GM18858 (cell line): ENCODE data around the gene BCAP31.
"Not testable (repeated sequence)": the region's sequence is repeated elsewhere in the genome, so short reads cannot be mapped to it uniquely, and the experiment has no call there.

Experiments used
- ATAC-seq: cut with Tn5 transposase; IDR thresholded peaks from one replicate; pipeline ENCODE4 v1.9.1; 2021; ENCODE audit not compliant: unreplicated experiment

The BCAP31 gene

DNA sequence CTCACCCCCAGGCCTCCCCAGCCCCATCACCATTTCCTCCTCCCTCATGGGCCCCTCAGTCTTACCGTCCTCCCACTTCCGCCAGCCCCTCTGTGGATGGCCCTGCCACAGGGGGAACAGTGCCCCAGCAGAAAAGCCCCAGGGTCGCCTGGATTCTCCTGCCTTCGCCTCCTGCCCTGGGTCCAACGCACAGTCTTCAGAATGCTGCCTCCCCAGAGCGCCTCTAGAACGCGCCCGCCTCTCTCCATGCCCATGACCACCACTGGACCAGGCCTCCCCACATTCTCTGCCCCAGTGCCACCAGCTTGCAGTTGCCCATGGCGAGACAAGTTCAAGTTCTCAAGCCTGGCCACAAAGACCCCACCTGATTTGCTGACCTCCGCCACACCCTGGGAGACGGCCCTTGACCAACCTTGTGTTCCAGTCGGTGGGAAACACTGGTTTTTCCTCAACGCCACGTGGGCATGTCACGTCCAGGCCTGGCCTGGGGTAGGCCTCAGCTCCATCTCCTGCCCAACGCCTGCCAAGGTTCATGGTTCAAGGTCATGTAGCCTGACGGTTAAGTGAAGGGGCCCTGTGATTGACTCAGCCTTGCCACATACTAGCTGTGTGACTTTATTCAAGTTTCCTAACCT lies 39.2 kb upstream of the BCAP31 start:
- ATAC-seq, result no peak

DNA sequence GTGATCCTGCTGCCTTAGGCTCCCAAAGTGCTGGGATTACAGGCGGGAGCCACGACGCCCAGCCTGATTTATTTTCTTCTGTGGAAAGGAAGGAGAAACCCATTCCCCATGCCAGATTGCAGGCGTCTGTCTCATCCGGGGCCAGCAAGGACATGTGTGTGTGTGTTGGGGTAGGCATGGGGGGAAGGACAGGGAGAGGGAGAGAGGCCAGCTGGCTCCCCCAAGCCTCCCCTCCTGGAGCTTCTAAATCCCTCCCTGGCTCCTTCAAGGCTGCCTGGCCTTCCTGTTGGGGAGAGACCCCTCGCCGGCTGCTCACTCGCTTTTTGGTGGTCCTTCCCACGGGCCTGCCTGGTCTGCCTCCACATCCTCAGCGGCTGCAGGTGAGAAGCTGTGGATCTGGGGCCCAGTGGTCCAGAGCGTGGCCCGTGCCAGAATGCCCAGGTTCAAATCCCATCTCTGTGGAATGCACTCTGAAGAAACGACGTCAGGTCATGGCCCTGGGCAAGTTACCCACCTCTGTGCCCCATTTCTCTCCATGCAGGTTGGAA lies 38.5 kb upstream of the BCAP31 start:
- ATAC-seq, result no peak

DNA sequence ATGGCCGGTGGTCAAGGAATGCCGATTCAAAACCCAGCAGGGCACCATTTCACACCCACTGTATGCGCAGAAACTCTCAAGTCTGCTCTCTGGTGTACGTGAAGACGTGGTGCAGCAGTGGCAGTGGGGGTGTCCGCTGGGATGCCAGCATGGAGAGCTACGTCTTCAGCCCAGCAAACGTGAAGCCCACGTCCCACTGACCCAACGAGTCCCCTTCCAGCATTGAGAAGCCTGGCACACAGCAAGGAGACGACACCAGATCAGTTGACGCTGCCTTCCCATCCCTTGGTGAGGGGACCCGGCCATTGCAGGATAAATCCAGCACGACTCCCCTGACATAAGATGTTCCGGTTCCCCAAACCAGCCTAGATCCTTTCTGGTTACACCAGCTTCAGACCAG lies 37.7 kb upstream of the BCAP31 start:
- no peak for ATAC-seq

DNA sequence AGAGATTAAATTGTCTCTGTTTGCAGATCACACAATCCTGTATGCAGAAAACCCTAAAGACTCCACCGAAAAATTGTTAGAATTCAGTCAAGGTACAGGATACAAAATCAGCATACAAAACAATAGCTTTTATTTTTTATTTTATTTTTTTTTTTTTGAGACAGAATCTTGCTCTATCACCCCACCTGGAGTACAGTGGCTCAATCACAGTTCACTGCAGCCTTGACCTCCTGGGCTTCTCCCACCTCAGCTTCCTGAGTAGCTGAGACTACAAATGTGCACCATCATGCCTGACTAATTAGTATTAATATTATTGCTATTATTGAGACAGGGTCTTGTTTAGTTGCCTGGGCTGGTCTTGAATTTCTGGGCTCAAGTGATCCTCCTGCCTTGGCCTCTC lies 30.9 kb upstream of the BCAP31 start:
- no peak for ATAC-seq

- ATAC-seq, result no peak
Observed at GRCh38 chrX:153750127-153750774, 26.1 kb upstream of the BCAP31 start.

DNA sequence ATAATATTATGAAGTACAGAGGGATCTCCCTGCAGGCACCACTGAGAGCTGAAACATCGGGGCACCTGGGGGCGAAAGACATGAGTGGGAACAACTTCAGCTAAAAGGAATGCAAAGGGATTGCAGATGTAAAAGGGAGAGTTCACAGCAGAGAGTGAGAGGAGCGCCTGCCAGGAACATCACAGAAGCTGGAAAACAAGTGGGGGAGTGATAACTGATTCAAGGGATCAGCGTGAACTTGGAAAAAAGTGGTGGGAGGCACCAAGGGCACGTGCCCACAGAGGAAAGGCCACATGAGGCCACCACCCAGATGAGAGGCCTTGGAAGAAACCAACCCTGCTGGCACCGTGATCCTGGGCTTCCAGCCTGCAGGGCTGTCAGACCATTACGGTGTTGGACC lies 24.8 kb upstream of the BCAP31 start:
- not testable (repeated sequence) for ATAC-seq

DNA sequence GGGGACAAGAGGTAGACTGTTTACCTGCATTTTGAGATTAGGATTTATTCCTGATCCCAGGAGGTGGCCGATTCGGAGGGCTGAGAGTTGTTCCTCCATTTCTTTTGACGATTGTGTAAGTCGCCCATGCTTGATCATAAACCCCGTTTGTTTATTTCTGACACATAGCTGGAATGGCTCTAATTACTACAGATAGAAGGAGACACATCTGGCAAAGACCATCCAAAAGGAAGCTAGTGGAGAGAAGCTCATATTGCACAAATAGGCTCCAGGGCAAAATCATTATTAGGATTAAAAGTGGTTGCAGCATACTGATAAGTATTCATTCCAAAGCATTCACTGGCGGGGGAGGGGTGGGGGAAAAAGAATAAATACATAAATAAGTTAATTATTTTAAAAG lies 22.8 kb upstream of the BCAP31 start:
- not testable (repeated sequence) for ATAC-seq

DNA sequence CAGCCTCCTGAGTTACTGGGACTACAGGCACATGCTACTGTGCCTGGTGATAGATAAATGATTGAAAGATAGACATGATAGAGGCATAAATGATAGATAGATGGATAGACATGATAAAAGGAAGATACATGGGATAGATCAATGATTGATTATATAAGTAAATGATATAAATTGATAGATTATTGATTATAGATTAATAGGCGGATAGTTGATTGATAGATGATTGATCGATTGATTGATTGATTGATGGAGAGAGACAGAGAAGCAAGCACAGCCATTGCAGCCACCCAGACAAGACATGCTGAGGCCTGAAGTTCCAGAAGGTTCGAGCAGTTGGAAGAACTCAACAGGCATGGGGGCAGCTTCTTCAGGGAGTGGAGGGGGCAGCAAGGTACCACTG lies 22.2 kb upstream of the BCAP31 start:
- ATAC-seq, result no peak

GRCh38 chrX:153745067-153745433 lies 20.9 kb upstream of the BCAP31 start:
- not testable (repeated sequence) for ATAC-seq

DNA sequence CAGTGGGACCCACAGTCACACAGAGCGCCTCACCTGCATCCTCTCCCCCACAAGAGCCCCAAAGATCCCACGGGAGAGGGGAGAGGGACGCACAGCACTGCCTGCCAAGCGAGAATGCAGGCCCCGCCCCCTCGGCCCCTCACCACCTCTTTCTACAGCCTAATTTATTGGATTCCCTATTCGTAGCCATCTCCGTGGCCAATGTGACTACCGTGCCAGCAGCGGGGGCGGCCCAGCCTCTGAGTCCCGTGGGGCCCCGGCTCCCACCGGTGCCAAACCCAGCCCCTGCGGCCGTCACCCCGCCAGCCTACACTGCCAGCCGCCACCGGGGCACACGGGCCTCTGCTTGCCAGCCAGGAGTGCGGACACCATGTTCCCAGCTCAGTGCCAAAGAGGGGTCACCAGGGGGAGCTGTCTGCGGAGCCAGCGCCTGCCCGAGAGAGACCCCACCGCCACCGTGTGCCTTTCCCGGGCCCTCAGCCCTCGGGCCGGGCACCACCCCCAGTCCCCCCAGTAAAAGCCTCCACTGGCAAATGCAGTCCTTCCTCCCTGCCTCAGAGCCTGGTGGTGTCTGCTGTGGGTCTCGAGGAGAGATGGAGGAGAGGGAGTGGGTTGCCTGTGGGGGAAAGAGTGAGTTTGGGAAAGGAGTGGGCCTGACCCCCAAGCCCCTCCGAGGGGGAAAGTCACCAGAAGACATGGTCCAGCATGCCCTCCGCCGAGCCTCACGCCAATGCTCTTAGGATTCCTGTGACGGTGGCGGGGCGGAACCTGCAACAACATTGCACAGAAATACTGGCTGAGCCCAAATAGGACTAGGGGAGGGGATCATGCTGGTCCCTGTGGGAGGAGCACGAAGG lies 20.3 kb upstream of the BCAP31 start:
- no peak for ATAC-seq

- not testable (repeated sequence) for ATAC-seq
Observed at GRCh38 chrX:153743468-153744209, 19.5 kb upstream of the BCAP31 start.

DNA sequence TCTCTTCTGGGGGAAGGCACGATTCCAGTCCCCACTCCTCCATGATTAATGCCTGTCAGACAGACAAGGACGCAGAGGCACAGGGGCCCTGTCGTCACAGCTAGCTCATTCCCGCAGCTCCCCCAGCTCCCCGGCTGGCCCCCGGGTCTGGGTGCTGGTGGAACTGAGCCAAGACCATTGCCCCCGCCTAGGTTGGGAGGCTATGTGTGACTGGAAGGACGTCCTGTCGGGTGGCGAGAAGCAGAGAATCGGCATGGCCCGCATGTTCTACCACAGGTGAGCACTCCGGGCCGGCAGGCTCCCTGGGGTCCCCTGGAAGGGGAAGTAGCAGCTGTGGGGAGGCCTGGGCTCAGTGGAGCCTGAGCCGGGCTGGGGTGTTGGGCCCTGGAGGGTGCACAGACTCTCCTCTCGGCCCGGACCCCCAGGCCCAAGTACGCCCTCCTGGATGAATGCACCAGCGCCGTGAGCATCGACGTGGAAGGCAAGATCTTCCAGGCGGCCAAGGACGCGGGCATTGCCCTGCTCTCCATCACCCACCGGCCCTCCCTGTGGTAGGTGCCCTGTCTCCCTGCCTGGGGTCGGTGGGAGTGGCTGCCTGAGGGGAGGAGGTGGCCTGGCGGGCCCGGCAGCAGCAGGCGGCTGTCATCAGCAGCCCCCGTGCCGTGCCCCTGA lies 18.7 kb upstream of the BCAP31 start:
- ATAC-seq, result not testable (repeated sequence)

GRCh38 chrX:153742111-153742510 lies 17.9 kb upstream of the BCAP31 start:
- ATAC-seq, result not testable (repeated sequence)

GRCh38 chrX:153741446-153741845 lies 17.3 kb upstream of the BCAP31 start:
- ATAC-seq, result no peak

- no peak for ATAC-seq
Observed at GRCh38 chrX:153740631-153741222, 16.5 kb upstream of the BCAP31 start.

DNA sequence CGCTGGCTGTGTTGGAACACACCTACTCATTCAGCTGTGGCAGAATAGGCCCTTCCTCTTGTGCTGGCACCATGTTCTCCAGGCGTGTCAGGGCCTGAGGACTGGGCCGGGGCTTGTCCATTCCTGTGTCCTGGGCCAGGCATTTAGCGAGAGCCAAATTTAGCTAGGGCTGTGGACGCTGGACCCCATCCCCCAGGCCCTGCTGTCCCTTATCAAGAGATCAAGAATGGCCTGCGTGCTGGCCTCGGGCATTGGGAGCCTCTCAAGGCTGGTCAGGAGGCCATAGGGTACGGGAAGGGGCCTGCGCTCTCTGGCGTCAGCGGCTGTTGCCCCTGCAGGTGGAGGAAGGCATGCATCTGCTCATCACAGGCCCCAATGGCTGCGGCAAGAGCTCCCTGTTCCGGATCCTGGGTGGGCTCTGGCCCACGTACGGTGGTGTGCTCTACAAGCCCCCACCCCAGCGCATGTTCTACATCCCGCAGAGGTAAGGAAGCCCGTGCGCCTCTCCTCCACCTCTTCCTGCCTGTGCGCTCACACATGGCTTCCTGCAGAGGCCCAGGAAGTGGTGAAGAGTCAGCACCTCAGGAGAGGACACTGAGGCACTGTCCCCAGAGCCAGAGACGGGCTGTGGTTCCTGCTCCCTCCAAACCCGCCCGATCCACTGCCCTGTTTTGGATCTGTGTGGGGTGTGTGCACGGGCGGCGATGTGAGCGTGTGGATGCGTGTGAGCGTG lies 15.7 kb upstream of the BCAP31 start:
- ATAC-seq, result no peak

- no peak for ATAC-seq
Observed at GRCh38 chrX:153738056-153738605, 13.9 kb upstream of the BCAP31 start.

GRCh38 chrX:153736871-153737441 lies 12.8 kb upstream of the BCAP31 start:
- ATAC-seq, result no peak
